Activated CD4-positive, alpha-beta T cell treated with anti-CD3 and anti-CD28 coated beads, Interleukin-2, Interleukin-6, amounts not matched to agents 100 ng/mL and 50 ng/mL, durations not matched to agents 16 hours and 8 hours (primary cell): ENCODE data around the gene TIGD6.
"Not testable (repeated sequence)": the region's sequence is repeated elsewhere in the genome, so short reads cannot be mapped to it uniquely, and the experiment has no call there.

Experiments
- DNase-seq: peaks from one replicate; pipeline ENCODE4 v3.0.0-alpha.2; 2020

TIGD6 gene

DNA sequence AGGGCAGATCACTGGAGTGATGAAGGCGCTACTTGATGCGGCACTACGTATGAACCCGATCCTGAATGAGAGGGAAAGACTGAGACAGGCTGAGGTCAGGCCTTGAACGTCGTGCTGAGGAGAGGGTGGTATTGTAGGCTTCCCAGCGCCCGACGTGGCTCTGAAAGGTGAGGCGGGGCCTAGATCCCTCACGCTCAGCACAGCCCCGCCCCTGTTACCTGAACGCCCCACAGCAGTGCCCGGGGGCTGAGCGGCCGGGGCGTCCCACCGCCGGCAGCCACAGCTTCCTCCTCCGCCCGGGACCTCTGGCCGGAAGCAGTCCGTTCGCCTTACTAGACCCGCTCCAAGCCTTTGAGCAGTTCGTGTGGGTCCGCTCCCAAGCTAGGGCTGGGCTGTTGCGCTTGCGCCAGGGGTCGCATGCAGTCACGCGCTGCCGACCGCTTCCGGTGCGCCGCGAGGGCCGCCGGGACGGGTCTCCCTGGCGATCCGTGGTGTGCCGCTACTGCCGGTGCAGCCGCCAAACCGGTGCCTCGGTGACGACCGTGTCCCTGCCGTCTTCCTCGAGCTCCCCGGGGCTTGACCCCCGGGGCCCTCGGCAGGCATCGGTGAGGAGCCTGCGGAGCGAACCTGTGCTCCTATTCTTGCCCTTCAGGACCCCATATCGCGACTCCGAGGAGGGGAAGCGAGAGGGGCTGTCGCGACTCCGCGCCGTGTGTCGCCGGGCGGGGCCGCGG is at the start of gene TIGD6, which contains the start of gene HMGXB3:
Gene TIGD6, minus strand, starts transcription at position 399 of the 734 bp plus-strand sequence. CDS start 4,306 bp downstream, outside the sequence.
Gene HMGXB3, plus strand, starts transcription at position 484 of the 734 bp plus-strand sequence. CDS start 4,114 bp downstream, outside the sequence.
- peak; percentile 95 for DNase-seq

DNA sequence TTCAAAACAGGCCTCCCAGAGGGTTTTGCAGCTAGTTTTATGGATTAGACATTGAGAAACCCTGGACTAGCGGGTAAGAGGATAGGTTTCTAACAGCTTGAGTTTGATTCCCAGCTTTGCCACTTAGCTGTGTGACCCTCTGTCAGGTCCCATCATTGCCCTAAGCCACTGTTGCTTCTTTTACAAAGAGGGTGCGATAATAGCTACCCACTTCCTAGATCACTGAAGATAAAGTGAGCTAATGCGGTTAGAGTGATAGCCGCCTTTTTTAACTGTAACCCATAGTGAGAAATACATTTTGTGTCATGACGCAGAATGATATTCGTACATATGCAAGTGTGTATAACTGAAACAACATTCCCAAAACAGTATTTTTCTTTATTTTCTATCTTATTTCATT is 45.6 kb upstream of the TIGD6 start:
- DNase-seq = peak; percentile 46

DNA sequence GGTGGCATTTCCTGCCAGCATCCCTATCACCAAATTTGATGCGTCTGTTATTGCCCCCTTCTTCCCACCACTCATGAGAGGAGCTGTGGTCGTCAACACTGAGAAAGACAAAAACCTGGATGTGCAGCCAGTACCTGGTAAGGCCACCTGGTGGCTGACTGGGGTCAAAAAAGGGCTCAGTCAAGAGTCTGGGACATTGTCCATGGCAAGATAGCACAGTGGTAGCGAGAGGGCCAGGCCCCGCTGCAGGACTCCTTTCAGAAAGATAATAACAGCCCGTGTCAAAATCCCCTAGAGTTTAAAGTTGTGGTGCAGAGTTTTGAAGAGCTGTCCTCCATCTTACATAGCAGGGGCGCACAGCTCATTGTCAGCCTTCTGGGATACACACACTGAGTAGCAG is 45.1 kb upstream of the TIGD6 start:
- no peak for DNase-seq

DNA sequence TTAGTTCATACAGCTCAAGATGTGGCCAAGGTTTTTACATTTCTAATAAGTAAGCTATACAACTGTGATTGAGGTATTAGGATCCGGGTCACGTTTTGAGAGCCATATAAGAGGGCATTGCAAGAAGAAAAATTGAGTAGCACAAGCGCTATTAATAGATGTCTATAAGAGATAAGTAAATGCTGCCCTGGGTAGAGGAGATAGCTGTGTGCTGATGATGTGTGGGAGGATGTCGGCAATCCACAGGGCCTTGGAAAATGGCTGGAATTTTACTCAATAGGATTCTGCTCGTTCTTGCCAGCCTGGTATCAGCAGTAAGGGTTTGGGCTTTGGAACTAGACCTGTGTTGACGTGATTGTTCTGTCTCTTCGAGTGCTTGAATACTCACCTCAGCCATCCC is 44.3 kb upstream of the TIGD6 start:
- DNase-seq = no peak

DNA sequence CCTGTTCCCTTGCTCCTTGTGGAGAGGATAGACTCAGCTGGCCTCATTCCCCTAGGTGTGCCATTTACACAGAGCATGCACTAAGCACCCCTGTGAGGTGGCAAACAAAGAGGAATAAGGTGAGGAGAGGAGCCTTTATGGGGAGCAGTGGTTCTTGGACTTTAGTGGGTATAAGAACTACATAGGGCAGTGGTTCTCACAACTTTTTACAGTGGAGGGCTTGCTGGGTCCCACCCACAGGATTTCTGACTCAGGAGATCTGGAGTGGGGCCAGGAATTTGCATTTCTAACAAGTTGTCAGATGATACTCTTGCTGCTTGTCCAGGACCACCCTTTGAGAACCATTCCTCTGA is 43.9 kb upstream of the TIGD6 start:
- DNase-seq = no peak

DNA sequence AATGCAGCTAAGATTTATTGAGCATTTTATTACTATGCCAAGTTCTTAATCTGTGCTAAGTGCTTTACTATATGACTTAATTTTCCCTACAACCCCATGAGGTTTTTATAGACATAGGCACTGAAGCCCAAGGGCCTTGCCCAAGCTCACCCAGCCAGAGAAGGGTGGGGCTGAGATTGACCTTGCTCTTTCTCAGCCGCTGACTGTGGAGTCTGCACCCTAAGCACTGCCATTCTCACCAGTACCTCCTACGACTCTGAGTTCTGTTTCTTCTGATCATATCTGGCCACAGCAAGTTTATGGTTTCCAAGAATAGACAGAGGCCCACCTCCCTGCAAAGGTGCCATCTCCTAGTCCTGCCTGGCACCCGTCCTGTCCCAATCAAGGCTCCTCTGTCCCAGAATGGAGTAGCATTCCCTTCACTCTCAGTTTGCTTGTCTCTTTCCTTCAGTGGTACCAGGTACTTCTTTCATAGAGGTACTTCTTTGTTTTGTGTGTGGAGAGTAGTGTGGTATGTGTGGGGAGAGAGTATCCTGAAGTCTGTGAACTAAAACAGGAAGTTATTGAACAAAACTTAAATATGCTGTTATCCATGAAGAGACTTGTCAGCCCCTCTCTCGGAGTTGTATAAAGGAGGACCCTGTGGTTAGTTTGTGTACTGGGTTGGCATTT is 43.3 kb upstream of the TIGD6 start:
- no peak for DNase-seq

DNA sequence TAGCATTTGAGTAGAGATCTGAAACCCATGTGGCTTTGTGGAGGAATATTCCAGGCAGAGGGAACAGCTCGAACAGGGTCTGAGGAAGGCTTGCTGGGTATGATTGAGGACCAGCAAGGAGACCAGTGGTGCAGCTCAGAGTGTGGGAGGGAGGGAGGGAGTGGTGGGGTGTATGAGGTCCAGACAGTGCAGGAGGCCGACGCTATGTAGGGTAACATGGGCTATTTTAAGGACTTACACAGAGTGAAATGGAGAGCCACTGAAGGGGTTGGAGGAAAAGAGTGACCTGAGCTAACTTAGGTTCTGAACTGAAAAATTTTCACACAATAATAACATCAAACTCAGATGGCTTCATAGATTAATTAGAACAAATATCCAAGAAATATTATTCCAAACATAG is 42.0 kb upstream of the TIGD6 start:
- no peak for DNase-seq

DNA sequence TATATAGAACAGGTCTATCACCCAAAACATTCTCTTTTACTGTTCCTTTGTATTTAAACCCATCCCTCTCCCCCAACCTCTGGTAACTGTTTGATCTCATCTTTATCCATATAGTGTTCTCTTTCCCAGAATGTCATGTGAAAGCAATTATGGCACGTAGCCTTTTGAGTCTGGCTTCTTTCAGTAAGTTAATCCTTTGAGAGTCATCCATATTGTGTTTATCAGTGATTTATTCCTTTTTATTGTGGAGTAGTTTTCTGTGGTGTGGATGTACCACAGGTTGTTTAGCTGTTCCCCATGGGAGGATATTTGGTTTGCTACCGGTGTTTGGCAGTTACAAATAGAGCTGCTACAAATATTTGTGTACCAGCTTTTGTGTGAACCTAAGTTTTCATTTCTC is 38.1 kb upstream of the TIGD6 start:
- no peak for DNase-seq

DNA sequence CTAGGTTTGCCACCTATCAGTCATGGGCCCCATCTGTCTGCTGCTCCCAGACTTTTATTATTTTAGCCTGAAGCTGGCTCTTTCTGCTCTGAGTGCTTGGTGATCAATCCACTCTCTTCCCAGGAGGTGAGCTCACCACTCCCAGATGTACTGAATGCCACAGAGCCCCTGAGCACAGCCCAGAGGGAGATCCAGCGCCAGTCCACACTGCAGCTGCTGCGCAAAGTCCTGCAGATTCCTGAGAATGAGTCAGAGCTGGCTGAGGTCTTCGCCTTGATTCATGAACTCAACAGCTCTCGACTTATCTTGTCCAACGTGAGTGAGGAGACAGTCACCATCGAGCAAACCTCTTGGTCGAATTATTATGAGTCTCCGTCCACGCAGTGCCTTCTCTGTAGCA is 36.1 kb upstream of the TIGD6 start:
- DNase-seq = no peak

DNA sequence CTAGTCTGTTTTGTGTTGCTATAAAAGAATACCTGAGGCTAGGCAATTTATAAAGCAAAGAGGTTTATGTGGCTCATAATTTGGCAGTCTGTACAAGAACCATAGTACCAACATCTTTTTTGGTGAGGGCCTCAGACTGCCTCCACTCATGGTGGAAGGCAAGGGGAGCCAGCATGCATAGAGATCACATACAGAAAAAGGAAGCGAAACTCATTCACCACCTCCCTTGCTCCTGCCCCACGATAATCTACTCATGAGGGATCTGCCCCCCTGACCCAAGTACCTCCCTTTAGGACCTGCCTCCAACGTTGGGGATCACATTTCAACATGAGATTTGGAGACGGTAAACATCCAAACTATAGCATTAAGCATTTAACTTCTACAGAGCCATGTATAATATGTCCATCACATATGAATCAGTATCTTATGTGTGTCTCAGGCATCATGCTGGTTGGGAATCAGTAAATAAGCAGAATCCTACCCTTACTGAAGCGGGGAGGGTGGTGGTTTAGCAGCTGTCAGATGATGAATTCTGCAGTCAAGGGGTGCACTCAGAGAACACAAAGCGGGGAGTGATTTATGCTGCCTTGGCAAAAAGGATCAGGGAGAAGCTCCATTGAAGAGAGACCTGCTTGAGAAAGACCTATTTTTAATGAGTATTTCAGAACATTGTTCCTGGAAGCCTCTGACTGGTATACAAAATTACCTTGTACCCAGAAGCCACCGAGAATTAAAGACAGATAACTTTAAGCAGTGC is 34.9 kb upstream of the TIGD6 start:
- no peak for DNase-seq

DNA sequence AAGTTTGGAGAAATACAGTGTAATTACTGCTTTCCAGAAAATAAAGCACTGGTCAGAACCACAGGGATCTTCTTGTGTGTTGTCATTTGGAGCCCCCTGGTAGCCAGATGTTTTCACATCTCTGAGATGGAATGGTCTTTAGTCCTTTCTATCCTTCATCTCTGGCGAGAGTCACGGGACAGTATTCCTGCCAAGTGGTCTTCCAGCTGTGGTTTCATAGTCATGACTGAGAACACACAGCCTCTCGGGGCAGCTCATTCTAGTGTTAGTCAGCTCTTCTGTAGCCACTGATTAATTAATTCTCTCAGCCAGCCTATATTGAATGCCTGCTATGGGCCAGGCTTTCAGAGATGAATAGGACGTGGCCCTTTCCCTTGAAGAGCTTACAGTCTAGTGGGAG is 34.2 kb upstream of the TIGD6 start:
- DNase-seq = no peak

DNA sequence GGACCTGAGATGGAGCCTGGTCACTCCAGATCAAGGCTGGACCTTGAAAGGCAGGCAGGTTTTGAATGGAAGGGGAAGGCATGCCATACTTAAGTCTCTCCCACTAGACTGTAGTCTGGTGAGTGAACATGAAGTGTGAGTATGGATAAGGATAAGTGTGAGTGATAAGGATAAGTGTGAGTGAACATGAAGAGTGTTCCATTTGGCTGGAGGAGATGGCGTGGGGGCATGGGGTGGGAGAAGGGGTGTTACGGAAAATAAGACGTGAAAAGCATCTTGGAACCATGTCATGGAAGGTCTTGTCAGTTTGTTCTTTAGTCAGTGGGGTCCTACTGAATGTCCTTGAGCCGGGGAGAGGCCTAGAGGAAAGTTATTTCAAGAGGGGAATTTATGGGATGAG is 32.9 kb upstream of the TIGD6 start:
- DNase-seq = no peak

DNA sequence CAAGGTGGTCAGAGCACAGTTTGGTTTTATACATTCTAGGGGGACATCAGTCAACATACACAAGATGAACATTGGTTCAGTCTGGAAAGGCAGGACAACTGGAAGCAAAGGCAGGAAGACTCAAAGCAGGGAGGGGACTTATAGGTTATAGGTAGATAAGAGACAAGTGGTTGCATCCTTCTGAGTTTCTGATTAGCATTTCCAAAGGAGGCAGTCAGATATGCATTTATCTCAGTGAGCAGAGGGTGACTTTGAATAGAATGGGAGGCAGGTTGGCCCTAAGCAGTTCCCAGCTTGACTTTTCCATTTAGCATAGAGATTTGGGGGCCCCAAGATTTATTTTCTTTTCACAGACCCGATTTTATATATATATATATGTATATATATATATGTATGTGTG is 27.6 kb upstream of the TIGD6 start:
- not testable (repeated sequence) for DNase-seq

DNA sequence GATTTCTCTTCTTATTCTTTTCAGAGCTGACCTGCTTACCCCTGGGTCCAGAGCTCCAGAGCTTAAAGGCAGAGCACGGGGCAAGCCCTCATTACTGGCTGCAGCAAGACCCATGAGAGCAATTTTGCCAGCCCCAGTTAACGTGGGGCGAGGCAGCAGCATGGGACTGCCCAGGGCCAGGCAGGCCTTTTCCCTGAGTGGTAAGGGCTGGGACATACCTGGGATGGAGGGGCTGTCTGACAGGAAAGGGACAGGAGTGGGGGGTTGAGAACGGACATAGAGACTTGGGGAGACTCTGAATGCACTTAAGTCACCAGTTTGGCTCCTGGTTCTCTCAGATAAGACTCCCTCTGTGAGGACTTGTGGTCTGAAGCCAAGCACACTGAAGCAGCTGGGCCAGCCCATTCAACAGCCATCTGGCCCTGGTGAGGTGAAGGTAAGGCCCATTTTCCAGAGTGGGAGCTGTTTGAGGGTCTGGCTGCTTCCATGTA is 26.3 kb upstream of the TIGD6 start:
- DNase-seq = no peak

DNA sequence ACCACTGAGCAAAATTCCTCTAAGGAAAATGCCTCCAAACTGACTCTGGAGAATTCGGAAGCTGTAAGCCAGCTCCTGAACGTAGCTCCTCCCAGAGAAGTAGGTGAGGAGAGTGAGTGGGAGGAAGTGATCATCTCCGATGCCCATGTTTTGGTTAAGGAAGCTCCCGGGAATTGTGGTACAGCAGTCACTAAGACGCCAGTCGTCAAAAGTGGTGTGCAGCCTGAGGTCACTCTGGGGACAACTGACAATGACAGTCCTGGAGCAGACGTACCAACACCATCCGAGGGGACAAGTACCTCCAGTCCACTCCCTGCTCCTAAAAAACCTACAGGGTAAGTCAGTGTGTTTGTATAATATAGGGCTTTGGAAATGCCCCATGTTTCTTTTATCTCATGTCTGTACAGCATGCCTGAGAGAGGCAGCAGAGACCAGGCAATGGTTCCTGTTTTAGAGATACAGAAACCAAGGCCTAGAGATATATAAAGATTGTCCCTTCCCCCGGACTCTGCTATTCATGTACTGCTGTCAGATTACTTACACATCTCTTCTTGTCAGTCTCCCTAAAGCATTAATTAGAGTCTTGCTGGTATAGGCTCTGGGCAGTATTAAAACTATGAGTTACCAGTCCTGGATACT is 24.0 kb upstream of the TIGD6 start:
- DNase-seq = no peak

DNA sequence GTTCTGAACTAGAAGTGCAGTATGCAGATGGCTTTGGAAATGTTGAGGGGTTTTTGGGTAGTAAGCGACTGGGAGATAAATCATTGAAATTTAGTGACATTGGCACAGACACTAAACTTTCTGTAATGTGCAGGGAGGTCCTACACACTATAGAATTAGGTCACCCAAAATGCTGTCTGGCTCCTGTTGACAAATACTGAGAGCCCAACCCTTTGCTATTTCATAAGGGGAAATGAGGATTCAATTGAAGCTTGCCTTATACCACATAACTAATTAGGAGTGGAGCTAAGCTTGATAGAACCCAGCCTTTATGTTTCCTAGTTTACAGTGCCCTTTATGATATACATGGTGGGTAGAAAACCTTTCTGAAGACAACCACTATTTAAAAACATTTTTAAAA is 22.7 kb upstream of the TIGD6 start:
- no peak for DNase-seq

DNA sequence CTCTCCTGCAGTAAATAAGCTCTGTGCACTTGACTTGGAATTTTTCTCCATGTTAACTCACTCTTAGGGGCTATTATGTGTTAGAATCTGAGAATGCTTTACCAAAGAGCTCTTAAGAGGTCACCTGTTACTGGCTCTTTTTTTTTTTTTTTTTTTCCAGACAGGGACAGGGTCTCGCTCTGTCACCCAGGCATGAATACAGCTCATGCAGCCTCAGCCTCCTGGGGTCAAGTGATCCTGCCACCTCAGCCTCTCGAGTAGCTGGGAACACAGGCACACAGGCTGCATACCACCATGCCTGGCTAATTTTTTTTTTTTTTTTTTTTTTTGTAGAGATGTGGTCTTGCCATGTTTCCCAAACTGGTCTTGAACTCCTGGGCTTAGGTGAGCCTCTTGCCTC is 22.2 kb upstream of the TIGD6 start:
- no peak for DNase-seq

DNA sequence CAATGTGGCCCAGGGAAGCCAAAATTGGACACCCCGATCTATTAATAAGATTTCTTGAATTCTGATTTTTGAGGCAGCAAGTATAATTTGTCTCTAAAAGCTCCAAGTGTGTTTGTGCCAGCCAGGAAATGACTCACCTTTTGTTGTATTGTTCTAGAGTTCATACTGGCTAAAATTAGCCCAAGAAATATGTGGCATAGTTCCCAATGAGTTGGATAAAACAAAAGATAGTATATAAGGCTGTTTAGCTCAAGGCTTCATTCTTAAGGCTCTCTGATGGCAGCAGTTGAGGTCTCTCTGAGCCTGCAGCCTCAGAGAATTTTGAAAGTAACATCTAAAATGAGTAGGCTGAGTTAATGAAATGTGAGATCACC is 21.7 kb upstream of the TIGD6 start:
- DNase-seq = no peak

DNA sequence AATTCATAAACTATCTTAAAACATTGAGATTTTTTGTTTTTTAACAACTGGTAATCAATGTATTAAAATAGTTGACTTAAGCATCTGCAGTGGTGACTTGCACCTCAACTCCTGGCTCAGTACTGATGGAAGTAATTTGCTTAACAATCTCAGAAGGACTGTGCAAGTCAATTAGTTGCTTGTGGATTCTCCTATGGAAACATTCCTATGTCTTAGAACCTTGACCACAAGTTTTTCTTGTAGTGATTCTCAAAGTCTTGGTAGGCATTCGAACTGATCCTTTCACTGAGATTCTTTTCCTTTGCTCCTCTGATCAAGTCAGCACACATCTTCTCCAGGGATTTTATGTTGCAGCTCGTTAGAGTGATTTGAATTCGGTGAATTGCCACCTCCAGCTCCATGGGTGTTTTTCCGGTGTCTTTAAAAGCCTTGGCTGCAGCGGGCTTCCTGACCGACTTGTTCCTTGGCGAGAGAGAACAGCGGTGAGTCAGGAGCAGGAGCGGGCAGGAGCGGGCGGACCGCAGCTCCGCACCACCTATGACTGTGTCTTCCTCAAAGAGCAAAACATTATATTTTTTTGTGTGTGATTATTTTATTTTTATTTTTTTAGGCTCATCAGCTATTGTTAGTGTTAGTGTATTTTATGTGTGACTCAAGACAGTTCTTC is 21.2 kb upstream of the TIGD6 start:
- no peak for DNase-seq

DNA sequence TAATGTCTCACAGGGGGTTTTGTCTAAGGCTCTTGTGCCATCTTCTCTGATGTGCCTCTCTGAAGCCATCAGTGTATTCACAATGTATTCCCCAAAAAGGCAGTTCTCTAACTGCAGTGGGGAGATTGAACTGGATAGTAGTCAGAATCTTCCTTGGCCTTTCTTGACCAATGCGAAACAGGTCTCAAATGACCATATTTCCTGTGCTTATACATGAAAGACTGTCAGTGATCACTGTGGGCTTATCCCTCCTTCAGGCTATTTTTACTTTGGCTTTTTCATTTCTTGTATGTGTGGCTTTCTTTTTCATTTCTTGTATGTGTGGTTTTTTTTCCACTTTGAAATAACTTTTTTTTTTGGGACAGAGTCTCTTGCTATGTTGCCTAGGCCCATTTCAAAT is 19.8 kb upstream of the TIGD6 start:
- no peak for DNase-seq

DNA sequence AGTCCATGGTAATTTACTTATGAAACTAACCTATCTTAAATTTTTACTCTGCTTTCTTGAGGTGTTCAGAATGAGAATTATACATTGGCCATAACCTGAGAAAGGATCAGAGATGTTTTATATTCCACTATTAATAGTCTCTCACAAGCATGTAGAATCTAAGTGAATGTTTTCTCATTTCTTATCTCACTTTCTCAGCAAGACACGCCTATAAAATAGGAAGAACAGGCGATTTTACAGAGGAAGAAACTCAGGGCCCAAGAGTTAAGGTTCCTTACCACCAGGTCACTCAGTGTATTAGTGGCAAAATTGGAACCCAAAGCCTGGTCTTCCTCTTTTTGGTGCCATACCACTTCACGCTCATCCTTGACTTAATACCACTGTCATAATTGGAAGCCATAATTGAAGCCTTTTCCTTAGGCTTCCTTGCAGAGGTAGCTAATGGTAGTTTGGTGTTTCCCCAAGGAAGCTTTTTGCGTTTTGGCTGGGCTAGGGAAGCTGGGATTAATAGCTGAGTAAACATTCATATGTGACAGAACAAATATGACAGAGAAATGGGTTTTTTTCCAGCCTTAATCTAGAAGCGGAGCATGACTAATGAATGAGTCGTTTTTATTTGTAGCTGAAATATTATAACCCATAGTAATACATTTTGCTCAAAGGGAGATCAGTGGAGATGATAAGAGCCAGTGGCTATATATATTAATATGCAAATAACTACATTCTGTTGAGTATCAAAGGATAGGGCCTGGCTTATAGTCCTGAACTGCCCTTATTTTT is 17.0 kb upstream of the TIGD6 start:
- DNase-seq = no peak

DNA sequence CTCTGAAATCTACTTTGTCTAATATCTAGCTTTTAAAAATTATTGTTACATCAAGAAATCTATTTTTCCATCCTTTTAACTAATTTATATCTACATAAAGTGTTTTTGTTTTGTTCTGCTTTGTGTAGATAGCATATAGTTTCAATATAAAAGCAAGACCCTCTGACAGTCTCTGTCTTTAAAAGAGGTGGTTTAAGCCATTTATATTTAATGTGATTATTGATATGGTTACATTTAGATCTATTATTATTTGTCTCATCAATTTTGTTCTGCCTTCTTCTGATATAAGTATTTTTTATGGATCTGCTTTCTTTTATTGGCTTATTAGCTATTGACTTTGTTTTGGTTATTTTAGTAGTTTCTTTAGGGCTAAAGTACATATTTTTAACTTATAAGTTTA is 16.1 kb upstream of the TIGD6 start:
- no peak for DNase-seq
